NCI-H1105 (cell line): ENCODE results near the gene MARCHF9.
A peak's percentile ranks its signal among the peaks of the same experiment; 100 is the strongest.

Experiments
- DNase-seq: peaks from one replicate; lab custom pipeline; 2025; lab: John Stamatoyannopoulos, UW

The MARCHF9 gene

GRCh38 chr12:57724936-57725740 lies 29.8 kb upstream of the MARCHF9 start:
- DNase-seq, result no peak

GRCh38 chr12:57725851-57726150 lies 29.1 kb upstream of the MARCHF9 start:
- no peak for DNase-seq

GRCh38 chr12:57726151-57726883 lies 28.6 kb upstream of the MARCHF9 start:
- peak; percentile 62 for DNase-seq

GRCh38 chr12:57726884-57727757 lies 27.8 kb upstream of the MARCHF9 start:
- DNase-seq, result no peak

GRCh38 chr12:57727758-57728395 lies 27.0 kb upstream of the MARCHF9 start:
- DNase-seq, result no peak

DNA sequence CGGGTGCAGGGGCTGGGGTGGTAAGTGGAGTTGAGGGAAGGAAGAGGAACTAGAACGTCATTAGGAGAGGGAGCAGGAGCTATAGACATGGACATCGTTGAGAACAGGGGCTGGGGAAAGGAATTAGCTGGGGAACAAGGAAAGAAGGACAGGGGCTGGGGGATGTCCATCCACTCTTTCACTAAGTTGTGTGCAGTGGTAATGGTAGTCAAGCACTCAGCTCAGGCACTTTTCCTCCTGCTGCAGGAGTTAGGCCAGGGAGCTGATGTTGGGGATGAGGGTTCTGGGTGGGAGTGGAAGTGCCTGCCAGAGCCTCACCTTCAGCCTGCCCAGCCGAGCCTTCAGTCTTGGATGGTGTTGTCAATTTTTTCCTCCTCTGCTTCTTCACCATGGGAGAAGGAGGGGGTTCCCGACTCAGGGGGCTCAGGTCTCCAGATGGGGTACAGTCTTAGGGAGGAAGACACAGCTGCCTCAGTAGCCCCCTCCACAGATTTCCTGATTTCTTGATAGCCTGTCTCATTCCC lies 25.5 kb upstream of the MARCHF9 start:
- no peak for DNase-seq

- no peak for DNase-seq
These were observed 24.4 kb upstream of the MARCHF9 start for GRCh38 chr12:57730336-57731067.

DNA sequence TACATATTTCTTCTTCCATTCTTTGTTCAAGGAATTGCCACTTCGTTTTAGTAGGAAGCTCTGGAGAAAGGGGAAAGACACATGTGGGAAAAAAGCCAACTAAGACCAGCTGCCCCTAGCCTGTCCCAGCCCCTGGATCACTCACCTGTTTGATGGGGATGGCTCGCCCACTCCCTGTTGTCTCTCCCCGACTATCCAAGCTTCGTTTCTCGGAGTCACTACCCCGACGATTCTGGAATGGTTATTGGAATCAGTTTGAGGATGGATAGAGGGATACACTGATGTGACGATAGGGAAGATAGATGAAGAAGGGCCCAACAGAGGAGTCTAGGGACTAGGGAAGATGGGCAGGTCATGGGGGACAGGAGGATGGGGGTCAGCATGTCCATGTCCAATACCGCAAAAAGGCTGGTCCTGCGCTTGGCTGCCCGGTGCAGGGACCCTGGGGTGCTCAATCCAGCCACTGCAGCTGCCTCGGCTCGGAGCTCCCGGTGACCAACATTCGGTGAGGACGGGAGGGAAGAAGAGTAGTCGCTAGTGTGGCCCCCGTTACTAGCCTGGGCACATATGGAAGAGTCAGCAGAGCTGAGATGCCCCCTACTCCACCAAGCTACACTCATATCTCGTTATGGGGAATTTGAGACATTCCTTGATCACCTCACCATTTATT lies 23.4 kb upstream of the MARCHF9 start:
- no peak for DNase-seq

GRCh38 chr12:57732270-57732669 lies 22.6 kb upstream of the MARCHF9 start:
- DNase-seq, result no peak

DNA sequence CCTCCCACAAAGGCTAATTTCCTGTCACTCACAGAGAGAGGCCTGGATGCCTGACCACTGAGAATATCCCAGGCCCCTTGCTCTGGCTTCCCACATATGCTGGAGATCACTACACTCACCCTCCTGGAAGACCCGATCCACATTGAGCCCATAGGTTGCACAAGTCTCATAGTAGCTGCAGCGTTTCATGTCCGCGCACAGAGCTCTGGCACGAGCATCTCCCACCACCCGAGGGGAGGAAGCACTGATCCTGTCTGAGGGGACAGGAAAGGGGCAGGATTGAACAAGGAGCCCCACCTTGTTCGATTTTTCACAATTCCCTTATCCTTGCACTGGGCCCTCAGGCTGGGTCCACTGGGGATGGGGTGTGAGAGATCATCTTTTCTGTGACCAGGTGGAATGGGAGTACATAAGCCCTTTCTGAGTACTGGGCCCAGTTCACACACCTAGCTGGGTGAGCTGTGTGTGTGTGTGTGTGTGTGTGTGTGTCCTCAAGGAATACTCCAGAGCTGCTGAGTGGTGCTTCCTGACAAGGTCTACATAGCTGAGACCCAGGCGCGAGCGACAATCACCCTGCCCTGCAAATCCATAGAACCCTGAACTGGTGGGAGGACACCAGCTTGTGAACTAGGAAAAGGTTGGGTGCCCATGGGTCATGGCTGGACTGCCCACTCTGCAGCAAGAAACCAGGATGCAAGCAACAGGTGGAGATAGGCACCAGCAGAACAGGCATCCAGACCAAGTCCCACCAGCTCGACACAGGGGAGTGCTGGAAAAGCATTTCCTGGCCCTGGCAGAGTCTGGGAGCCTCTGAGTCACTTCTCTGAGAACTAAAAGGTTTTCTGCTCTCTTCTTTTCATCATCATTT lies 21.9 kb upstream of the MARCHF9 start:
- no peak for DNase-seq

- DNase-seq, result no peak
These were observed 21.0 kb upstream of the MARCHF9 start for GRCh38 chr12:57733928-57734327.

DNA sequence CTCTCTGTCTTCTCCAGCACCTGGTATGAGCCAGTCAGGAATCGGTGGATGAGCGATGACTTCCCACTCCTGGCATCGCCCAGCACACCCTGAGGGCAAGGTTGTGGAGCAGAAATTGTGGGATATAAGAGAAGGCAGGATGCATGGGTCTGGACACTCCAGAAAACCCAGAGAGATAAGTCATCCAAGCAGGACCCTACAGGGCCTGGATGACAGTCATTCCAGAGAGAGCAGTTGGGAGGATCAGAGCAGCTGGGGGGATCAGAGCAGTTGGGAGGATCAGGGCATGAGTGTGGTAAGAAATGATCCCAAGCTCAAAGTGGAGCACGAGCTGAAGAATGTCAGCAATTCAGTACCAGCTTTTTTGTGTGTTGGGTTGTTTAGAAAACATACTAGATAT lies 20.3 kb upstream of the MARCHF9 start:
- no peak for DNase-seq

DNA sequence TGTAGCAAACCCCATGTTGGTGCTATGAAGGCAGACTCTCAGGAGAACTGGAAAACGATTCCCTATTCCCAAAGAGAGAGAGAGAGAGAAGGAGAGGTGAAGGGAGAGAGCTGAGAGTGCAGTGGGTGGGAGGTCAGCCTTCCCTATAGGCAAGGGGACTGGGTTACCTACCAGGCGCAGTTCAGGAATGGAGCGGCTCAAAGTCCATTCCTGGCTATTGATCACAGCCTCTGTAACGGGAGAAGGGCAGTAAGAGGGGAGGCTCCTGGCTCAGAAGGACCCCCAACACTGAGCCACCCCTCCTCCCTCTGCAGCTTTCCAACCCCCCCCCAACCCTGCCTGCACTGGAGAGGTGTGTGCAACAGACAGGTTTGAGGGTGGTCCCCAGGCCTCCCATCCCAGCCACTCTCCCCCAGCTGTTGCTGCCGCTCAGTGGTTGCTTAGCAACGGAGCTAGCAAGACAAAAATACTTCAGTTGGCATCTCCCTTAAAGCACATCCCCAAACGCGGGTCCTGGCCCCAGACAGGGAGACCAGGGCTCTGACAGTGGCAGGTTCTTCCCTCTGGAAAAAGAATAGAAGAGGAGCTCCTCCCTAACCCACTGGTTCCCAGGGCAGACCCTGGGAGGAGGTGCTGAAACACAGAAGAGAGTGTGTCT lies 19.6 kb upstream of the MARCHF9 start:
- peak; percentile 14 for DNase-seq

GRCh38 chr12:57735952-57736740 lies 18.8 kb upstream of the MARCHF9 start:
- DNase-seq, result no peak

DNA sequence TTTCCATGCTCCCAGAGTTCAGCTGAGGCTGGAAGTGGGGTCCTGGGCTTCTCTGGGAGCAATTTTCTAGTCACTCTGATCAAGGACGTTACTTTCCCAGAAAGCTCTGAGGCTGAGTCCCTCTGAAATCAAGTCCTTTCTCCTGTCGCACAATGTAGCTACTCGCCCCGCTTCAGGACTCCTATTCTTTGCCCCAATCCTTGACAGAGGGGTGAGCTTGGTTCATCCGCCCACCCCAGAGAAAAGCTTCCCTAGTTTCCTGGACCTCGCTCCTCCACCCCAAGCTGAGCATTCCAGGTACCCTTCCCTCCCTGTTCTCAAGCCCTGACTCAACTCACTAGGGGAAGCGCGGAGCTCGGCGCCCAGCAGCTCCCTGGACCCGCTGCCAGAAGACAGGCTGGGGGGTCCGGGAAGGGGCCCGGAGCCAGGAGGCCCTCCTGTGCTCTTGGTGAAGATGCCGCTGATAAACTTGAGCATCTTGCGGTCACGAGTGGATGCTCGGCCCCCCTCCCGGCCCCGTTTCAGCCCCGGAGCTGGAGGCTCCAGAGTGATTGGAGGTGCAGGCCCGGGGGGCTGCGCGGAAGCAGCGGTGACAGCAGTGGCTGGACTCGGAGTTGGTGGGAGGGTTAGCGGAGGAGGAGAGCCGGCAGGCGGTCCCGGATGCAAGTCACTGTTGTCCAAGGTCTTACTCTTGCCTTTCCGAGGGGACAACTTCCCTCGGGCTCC lies 18.0 kb upstream of the MARCHF9 start:
- DNase-seq, result no peak

DNA sequence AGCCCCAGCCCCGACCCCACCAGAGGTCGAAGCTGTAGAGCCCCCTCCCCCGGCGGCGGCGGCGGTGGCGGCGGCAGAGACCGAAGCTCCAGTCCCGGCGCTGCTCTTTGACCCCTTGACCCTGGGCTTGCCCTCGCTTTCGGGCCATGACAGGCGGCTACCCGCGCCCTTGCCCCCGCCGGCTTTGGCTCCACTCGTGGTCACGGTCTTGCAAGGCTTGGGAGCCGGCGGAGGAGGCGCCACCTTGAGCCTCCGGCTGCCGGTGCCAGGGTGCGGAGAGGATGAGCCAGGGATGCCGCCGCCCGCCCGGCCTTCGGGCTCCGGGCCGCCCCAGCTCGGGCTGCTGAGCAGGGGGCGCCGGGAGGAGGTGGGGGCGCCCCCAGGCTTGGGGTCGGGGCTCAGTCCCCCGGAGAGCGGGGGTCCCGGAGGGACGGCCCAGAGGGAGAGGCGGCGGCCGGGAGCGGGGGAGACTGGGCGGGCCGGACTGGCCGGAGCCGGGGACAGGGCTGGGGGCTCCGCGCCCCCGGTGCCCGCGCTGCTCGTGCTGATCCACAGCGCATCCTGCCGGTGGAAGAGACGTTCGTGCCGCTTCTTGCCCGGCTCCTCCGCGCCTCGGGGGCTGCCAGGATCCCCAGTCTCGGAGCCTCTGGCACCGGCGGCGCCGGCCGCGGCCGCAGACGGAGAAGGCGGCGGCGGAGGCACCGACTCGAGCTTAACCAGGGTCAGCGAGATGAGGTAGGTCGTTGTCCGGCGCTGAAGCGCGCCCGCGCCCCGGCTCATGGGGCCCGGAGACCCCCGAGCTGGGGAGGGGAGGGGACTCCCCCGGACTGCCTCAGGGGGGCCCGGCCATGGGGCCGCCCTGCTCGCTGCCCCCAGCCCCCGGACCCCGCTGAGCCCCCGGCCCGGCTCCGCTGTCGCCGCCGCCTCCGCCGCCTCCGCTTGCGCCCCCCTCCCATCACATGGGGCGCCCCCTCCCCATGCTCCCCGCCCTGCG lies 17.1 kb upstream of the MARCHF9 start:
- DNase-seq, result no peak
